Stomach (tissue), 9 donors: Measurements from ENCODE around the gene DNAJC11. TPM values are rescaled to one million over a fixed set of nuclear protein-coding genes. Genes with fewer than 3 reads are reported as not detected.

ENCODE experiments used
- DNase-seq, 2 donors: peaks; one replicate each; pipeline versions ENCODE4 v3.0.0 to v3.0.0-alpha.2; 2013 to 2019
- H3K27ac ChIP-seq, 5 donors: fragments of 200-600 bp in 4 of 5; sonication (generic) in 4 of 5; one replicate each; pipeline ENCODE4 v1.5.1; 2013 to 2019; ENCODE audit warnings: mild to moderate bottlenecking in 1 of 5, moderate library complexity in 1 of 5
- H3K27me3 ChIP-seq, 3 donors: fragments of 200-600 bp; sonication (generic); one replicate each; pipeline ENCODE4 v1.5.1; 2017 to 2019; ENCODE audit warnings: mixed run types in 1 of 3
- H3K36me3 ChIP-seq, 4 donors: fragments of 200-600 bp; sonication (generic); 1 replicate in 3 of 4; 2 replicates in 1 of 4; pipeline ENCODE4 v1.5.1; 2016 to 2019
- H3K4me1 ChIP-seq, 4 donors: fragments of 200-600 bp; sonication (generic); one replicate each; pipeline ENCODE4 v1.5.1; 2016 to 2019
- H3K4me3 ChIP-seq, 4 donors: fragments of 200-600 bp; sonication (generic) in 3 of 4; one replicate each; pipeline ENCODE4 v1.5.1; 2016 to 2019; ENCODE audit warnings: mild to moderate bottlenecking in 1 of 4
- H3K9me3 ChIP-seq, 4 donors: fragments of 200-600 bp; sonication (generic); one replicate each; pipeline ENCODE4 v1.5.1; 2016 to 2019
- CTCF ChIP-seq, 7 experiments: fragments of 450-650 bp in 4 of 7; fragments of 200-600 bp in 3 of 7; sonication (generic) in 3 of 7; IDR thresholded peaks; one replicate each; pipeline ENCODE4 v1.5.1; 2016 to 2019; ENCODE audit warnings: antibody characterized with exemption in 7 of 7, control low read depth in 2 of 7, mild to moderate bottlenecking in 1 of 7
- EP300 ChIP-seq: sonication (generic); formaldehyde crosslinking; IDR thresholded peaks from one replicate; pipeline ENCODE4 v1.6.1; 2017; ENCODE audit warnings: antibody characterized with exemption
- POLR2A ChIP-seq, 4 donors: fragments of 450-650 bp; IDR thresholded peaks; one replicate each; pipeline ENCODE4 v1.6.1; 2016; ENCODE audit warnings: antibody characterized with exemption in 4 of 4, control low read depth in 2 of 4, mild to moderate bottlenecking in 1 of 4, moderate library complexity in 1 of 4
- POLR2AphosphoS5 ChIP-seq, 3 donors: sonication (generic); formaldehyde crosslinking; IDR thresholded peaks; one replicate each; pipeline ENCODE4 v1.6.1; 2016; ENCODE audit warnings: antibody characterized with exemption in 3 of 3
- WGBS, 5 donors: extraction: QIAGEN DNeasy Blood & Tissue Kit in 3 of 5; methylation state at CpG; one replicate each; pipeline versions ENCODE4 v1.1.5 to v1.1.7; 2013 to 2018; 5-methylcytosine and 5-hydroxymethylcytosine counted together
- intact Hi-C: fragments of 100-400 bp; cut with DNase I; formaldehyde crosslinking; loops from one replicate; pipeline ENCODE4 v1.15.1; 2023; ENCODE audit warnings: low total_unique reads
- polyA plus RNA-seq, 3 donors: library from polyadenylated mRNA; stranded (reverse); fragments of 200-250 nt; gene quantifications; one replicate each; pipeline ENCODE4 v1.2.3, GENCODE V29; 2013
- total RNA-seq, 5 donors: library from RNA; depleted of rRNA; stranded (reverse); fragments of >200 nt; gene quantifications; one replicate each; pipeline versions ENCODE4 v1.1.0 to v1.2.3, GENCODE V29; 2014 to 2016
- donor health status: healthy with polysubstance abuse.
- donor health status: Bipolar disorder and iron deficiency.
- donor health status: healthy.

Gene DNAJC11
- total and polyA plus RNA-seq, 8 donors, result 20.0 to 93.9 (median 34.2) TPM

- WGBS, 5 donors, result 84 to 89% (median 86%) methylated on average over 10 of the region's 10 CpGs
Measured at GRCh38 chr1:6694121-6694713, 7.4 kb downstream of the DNAJC11 start.

GRCh38 chr1:6692956-6693355, 8.7 kb downstream of the DNAJC11 start:
- WGBS, 5 donors, result 81 to 93% (median 90%) methylated on average over 9 of the region's 9 CpGs
- TF ChIP-seq EP300 (no peak), POLR2A (IDR thresholded peaks at IDR 0.05) (no peak), CTCF (IDR thresholded peaks at IDR 0.05) (no peak), POLR2AphosphoS5 (IDR thresholded peaks at IDR 0.05) (no peak)
- intact Hi-C loops, result no loop called here
- Histone ChIP-seq H3K27me3 (no peaks in the 10 kb centered on the region), H3K4me1 (peaks cover 0 to 7% (median 2%) of the 10 kb centered on the region in 4 donors), H3K9me3 (no peaks in the 10 kb centered on the region), H3K27ac (no peak overlapping the region), H3K36me3 (peaks cover 0 to 12% (median 7%) of the 10 kb centered on the region in 4 donors), H3K4me3 (no peak overlapping the region)
- DNase-seq, result no peak

More at GRCh38 chr1:6694121-6694713, 7.4 kb downstream of the DNAJC11 start:
- no peaks in the 10 kb centered on the region for H3K9me3 ChIP-seq
- no peak overlapping the region for H3K4me3 ChIP-seq
- H3K27me3 ChIP-seq, result no peaks in the 10 kb centered on the region
- H3K4me1 ChIP-seq, result peaks cover 0 to 14% (median 6%) of the 10 kb centered on the region in 4 donors
- TF ChIP-seq CTCF (IDR thresholded peaks at IDR 0.05) (no peak), POLR2AphosphoS5 (IDR thresholded peaks at IDR 0.05) (no peak), EP300 (no peak), POLR2A (IDR thresholded peaks at IDR 0.05) (no peak)
- DNase-seq, result no peak
- no peak overlapping the region for H3K27ac ChIP-seq
- peaks cover 0 to 12% (median 7%) of the 10 kb centered on the region in 4 donors for H3K36me3 ChIP-seq
- intact Hi-C loops, result no loop called here

GRCh38 chr1:6691507-6691906, 10.1 kb downstream of the DNAJC11 start:
- Histone ChIP-seq H3K27me3 (no peaks in the 10 kb centered on the region), H3K4me3 (no peak overlapping the region), H3K9me3 (no peaks in the 10 kb centered on the region), H3K36me3 (peaks cover 0 to 7% (median 7%) of the 10 kb centered on the region in 4 donors), H3K4me1 (peaks cover 0 to 7% (median 2%) of the 10 kb centered on the region in 4 donors), H3K27ac (no peak overlapping the region)
- DNase-seq, result no peak
- intact Hi-C loops, result no loop called here
- TF ChIP-seq POLR2A (IDR thresholded peaks at IDR 0.05) (no peak), POLR2AphosphoS5 (IDR thresholded peaks at IDR 0.05) (no peak), CTCF (IDR thresholded peaks at IDR 0.05) (no peak), EP300 (no peak)
- 73 to 89% (median 82%) methylated on average over 4 of the region's 4 CpGs for WGBS, 5 donors

GRCh38 chr1:6690186-6690585, 11.4 kb downstream of the DNAJC11 start:
- WGBS, 5 donors, result 92 to 98% (median 93%) methylated on average over 7 of the region's 7 CpGs
- TF ChIP-seq POLR2AphosphoS5 (IDR thresholded peaks at IDR 0.05), result no peak
- no peak for TF ChIP-seq EP300
- TF ChIP-seq CTCF (IDR thresholded peaks at IDR 0.05), result no peak
- TF ChIP-seq POLR2A (IDR thresholded peaks at IDR 0.05), result no peak
- Histone ChIP-seq H3K4me1 (peaks cover 0 to 7% (median 2%) of the 10 kb centered on the region in 4 donors), H3K9me3 (no peaks in the 10 kb centered on the region), H3K36me3 (peaks cover 0 to 7% (median 3%) of the 10 kb centered on the region in 4 donors), H3K4me3 (no peak overlapping the region), H3K27me3 (no peaks in the 10 kb centered on the region), H3K27ac (no peak overlapping the region)
- intact Hi-C loops, result no loop called here
- no peak for DNase-seq
